A673 (cell line): ENCODE results near the gene ZNF367. TPM values are rescaled to one million over a fixed set of nuclear protein-coding genes. Genes with fewer than 3 reads are reported as not detected.

Source experiments
- BruUV-seq: library from RNA; stranded (reverse); fragments of 400-500 nt; replicated peaks from 2 replicates; lab custom pipeline; 2021; lab: Mats Ljungman, UMichigan
- CTCF ChIA-PET: fragments of 300-600 bp; sonication (Branson Sonifier 250); formaldehyde crosslinking; loops from one replicate; lab custom pipeline; 2022; ENCODE audit warnings: antibody characterized with exemption; lab: Charles Lee
- POLR2A ChIA-PET: fragments of 300-600 bp; sonication (Branson Sonifier 250); formaldehyde crosslinking; loops from one replicate; lab custom pipeline; 2022; ENCODE audit warnings: antibody characterized with exemption; ENCODE audit not compliant: low non-redundant PET; lab: Charles Lee
- DNase-seq: peaks from one replicate; pipeline ENCODE4 v3.0.0-alpha.2; 2015; ENCODE audit warnings: low spot score
- H3K27ac ChIP-seq: fragments of 200-600 bp; sonication (generic); 2 replicates; pipeline ENCODE4 v1.5.1; 2016; ENCODE audit warnings: mixed run types, low read depth, mild to moderate bottlenecking, mixed read lengths, antibody characterized with exemption, low read length; ENCODE audit not compliant: poor library complexity, severe bottlenecking
- H3K27me3 ChIP-seq: fragments of 200-600 bp; sonication (generic); replicated peaks from 2 replicates; pipeline ENCODE4 v1.6.1; 2017; ENCODE audit warnings: mixed run types, low read depth, mild to moderate bottlenecking, mixed read lengths, antibody characterized with exemption, low read length; ENCODE audit not compliant: insufficient read depth, poor library complexity
- H3K36me3 ChIP-seq: fragments of 200-600 bp; sonication (generic); 2 replicates; pipeline ENCODE4 v1.6.1; 2016; ENCODE audit warnings: mixed run types, mild to moderate bottlenecking, mixed read lengths, antibody characterized with exemption, low read length; ENCODE audit not compliant: insufficient read depth, poor library complexity, severe bottlenecking
- H3K4me1 ChIP-seq: fragments of 200-600 bp; sonication (generic); 2 replicates; pipeline ENCODE4 v1.6.1; 2017; ENCODE audit warnings: mixed run types, mild to moderate bottlenecking, mixed read lengths, antibody characterized with exemption, low read length; ENCODE audit not compliant: insufficient read depth, poor library complexity, severe bottlenecking
- H3K4me3 ChIP-seq: fragments of 200-600 bp; sonication (generic); 2 replicates; pipeline ENCODE4 v1.5.1; 2016; ENCODE audit warnings: low read depth, mixed run types, mild to moderate bottlenecking, mixed read lengths, low read length; ENCODE audit not compliant: poor library complexity, severe bottlenecking
- H3K9me3 ChIP-seq: fragments of 200-600 bp; sonication (generic); 2 replicates; pipeline ENCODE4 v1.6.1; 2016; ENCODE audit warnings: mixed run types, low read depth, mild to moderate bottlenecking, mixed read lengths, antibody characterized with exemption, low read length; ENCODE audit not compliant: poor library complexity, severe bottlenecking
- CTCF ChIP-seq: fragments of 300-800, 200-600 bp; sonication (generic); conservative IDR thresholded peaks from 2 replicates; pipeline ENCODE4 v1.5.1; 2017; ENCODE audit warnings: low read depth, mild to moderate bottlenecking, antibody characterized with exemption, low read length, moderate library complexity, mixed read lengths
- EZH2 ChIP-seq: fragments of 200-600 bp; sonication (generic); IDR thresholded peaks from 2 replicates; pipeline ENCODE4 v1.6.1; 2017; ENCODE audit warnings: borderline replicate concordance, low read depth, mild to moderate bottlenecking, mixed read lengths, antibody characterized with exemption, low read length; ENCODE audit not compliant: poor library complexity, severe bottlenecking
- intact Hi-C: fragments of 100-400 bp; cut with micrococcal nuclease; formaldehyde crosslinking; loops from one replicate; pipeline ENCODE4 v1.10.0; 2022; ENCODE audit not compliant: unreplicated experiment
- total RNA-seq: library from RNA; stranded (reverse); gene quantifications from 2 replicates; pipeline ENCODE4 v1.2.3, GENCODE V29; 2021

The ZNF367 gene
- total RNA-seq, 1 experiment from 2014 or later = 14.6 TPM

DNA sequence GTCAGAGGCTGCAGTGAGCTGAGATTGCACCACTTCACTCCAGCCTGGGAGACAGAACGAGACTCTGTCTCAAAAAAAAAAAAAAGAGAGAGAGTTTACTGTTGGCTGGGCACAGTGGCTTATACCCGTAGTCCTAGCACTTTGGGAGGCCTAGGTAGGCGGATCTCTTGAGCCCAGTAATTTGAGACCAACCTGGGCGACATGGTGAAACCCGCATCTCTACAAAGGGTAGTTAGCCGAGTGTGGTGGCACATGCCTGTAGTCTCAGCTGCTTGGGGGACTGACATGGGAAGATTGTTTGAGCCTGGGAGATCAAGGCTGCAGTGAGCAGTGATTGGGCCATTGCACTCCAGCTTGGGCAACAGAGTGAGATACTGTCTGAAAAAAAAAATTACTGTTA lies 44.4 kb upstream of the ZNF367 start:
- no TSS peak for BruUV-seq
- H3K4me1 ChIP-seq = peaks cover 5% of the 10 kb centered on the region
- peaks cover 3% of the 10 kb centered on the region for H3K36me3 ChIP-seq
- intact Hi-C loops = no loop called here
- H3K27ac ChIP-seq = no peak overlapping the region
- ChIA-PET POLR2A (interaction anchor here (0.7 kb wide), 1 partner anchor 237 kb away, joined by 3 read pairs; no protein-coding TSS in a partner anchor), CTCF (no interaction called here)
- no peak for DNase-seq
- no peaks in the 10 kb centered on the region for H3K27me3 ChIP-seq
- H3K9me3 ChIP-seq = no peaks in the 10 kb centered on the region
- H3K4me3 ChIP-seq = no peak overlapping the region
- TF ChIP-seq CTCF = no peak
- no peak for TF ChIP-seq EZH2

- no TSS peak for BruUV-seq
- Histone ChIP-seq H3K9me3 (no peaks in the 10 kb centered on the region), H3K27ac (no peak overlapping the region), H3K27me3 (no peaks in the 10 kb centered on the region), H3K36me3 (peaks cover 3% of the 10 kb centered on the region), H3K4me1 (peaks cover 5% of the 10 kb centered on the region), H3K4me3 (no peak overlapping the region)
- no peak for DNase-seq
- intact Hi-C loops = no loop called here
- TF ChIP-seq EZH2 (no peak), CTCF (no peak)
- CTCF ChIA-PET = no interaction called here
- POLR2A ChIA-PET = no interaction called here
These were observed 43.2 kb upstream of the ZNF367 start for GRCh38 chr9:96461336-96461735.

GRCh38 chr9:96460882-96461281 lies 42.7 kb upstream of the ZNF367 start:
- CTCF ChIA-PET = no interaction called here
- POLR2A ChIA-PET = no interaction called here

More at GRCh38 chr9:96460882-96461281, 42.7 kb upstream of the ZNF367 start:
- TF ChIP-seq EZH2 (no peak), CTCF (no peak)
- Histone ChIP-seq H3K4me3 (no peak overlapping the region), H3K27ac (no peak overlapping the region), H3K27me3 (no peaks in the 10 kb centered on the region), H3K9me3 (no peaks in the 10 kb centered on the region), H3K36me3 (peaks cover 3% of the 10 kb centered on the region), H3K4me1 (peaks cover 5% of the 10 kb centered on the region)
- DNase-seq = no peak
- BruUV-seq = no TSS peak
- intact Hi-C loops = no loop called here
